Dedifferentiated amniotic fluid mesenchymal stem cell (primary cell): Measurements from ENCODE around the gene BACE1-AS.
"Not testable (repeated sequence)": the region's sequence is repeated elsewhere in the genome, so short reads cannot be mapped to it uniquely, and the experiment has no call there.

Experiments
- DNase-seq: peaks from one replicate; pipeline ENCODE4 v3.0.0-alpha.2; 2016; ENCODE audit errors: extremely low spot score

The BACE1-AS gene

GRCh38 chr11:117319214-117319840 is 28.2 kb downstream of the BACE1-AS start:
- DNase-seq, result no peak

DNA sequence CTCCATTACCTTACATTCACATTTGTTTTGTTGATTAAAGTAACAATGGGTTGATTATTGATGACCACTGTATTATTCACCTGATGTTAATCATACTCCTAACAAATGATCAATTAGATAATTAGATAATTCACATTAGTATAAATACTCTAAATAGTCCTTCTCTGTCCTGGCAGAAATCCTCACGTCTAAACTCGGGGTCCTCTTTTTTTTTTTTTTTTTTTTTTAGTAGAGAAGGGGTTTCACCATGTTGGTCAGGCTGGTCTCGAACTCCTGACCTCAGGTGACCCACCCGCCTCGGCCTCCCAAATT is 36.1 kb downstream of the BACE1-AS start:
- not testable (repeated sequence) for DNase-seq

GRCh38 chr11:117327567-117328374 is 36.6 kb downstream of the BACE1-AS start, which contains the start of gene CEP164:
Gene CEP164, plus strand, starts transcription at chr11:117327854. Its CDS starts 10,733 bp downstream, at chr11:117338587.
- DNase-seq, result peak; percentile 96

DNA sequence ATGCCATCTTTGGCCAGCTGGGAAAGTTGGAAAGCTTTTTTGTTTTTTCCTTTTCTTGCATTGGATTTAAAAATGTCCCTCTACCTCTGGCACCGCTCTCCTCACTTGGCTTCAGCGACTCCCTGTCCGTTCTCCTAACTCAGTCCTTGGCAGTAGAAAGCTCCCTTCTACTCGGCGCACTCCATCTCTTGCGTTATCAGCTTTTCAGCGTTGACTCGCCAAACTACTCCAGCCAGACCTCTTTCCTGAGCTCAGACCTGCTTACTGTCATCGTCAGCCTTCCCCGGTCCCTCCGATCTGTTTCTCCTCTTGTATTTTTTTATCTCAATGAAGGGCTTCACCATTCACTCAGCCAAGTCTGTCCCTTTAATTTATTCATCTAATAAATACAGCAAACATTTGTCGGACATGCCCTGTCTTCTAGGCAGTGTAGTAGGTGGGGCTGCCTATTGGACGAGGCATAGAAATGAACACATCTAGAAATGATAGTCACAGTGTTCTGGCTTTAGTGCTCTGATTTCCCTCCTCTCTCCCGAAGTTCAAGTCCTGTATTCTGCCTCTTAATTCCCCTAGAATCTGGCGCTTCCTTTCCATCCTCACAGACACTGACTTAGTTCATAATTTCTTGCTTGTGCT is 37.3 kb downstream of the BACE1-AS start:
- peak; percentile 58 for DNase-seq

DNA sequence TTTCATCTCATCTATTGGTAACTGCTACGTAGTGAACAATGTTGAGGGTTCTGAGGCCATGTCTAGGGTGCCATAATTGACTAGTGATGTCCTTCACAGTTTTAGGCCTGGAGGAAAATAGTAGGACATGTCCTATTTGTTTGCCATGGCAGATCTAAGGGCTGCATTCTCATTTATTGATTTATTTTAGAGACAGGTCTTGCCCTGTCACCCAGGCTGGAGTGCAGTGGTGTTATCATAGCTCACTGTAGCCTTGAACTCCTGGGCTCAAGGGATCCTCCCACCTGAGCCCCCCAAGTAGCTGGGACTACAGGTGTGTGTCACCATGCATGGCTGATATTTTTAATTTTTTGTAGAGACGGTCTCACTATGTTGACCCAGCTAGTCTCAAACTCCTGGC is 41.7 kb downstream of the BACE1-AS start:
- no peak for DNase-seq

- no peak for DNase-seq
Measured at GRCh38 chr11:117333917-117334316, 42.8 kb downstream of the BACE1-AS start.

DNA sequence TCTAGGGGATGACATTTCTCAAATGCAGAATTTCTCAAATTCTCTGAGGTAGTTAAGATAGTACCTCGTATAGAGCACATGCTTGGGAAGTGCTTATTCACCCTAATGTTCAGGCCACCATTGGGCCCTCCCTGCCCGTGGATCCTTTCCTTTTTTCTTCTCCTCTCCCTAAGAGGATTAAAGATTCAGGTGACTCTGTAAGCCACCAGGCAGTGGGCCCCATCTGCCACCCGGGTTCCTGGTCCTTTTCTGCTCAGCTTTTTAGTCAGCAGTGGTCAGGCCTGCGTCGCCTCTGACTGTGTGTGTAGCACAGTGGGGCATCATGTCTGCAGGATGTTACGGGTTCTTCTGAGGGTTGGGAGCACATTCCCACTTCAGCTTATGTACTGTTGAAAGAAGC is 43.8 kb downstream of the BACE1-AS start:
- no peak for DNase-seq

DNA sequence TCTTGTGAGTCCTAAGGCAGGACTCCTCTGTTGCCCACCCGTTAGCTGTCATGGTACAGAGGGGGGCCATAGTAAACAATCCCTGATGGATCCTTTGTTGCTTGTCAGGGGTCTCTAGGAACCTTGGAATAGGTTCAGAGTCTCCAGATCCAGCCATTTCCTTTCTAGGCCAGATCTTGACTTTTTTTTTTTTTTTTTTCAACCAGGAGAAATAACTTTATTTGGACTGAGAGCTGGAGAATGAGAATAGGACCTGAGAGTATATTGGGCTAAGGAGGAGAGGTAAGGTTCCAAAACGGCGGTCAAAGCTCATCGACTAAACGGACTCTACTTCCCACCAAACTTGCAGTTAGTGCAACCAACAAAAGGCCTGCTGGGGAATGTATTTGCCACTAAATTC is 44.3 kb downstream of the BACE1-AS start:
- no peak for DNase-seq

DNA sequence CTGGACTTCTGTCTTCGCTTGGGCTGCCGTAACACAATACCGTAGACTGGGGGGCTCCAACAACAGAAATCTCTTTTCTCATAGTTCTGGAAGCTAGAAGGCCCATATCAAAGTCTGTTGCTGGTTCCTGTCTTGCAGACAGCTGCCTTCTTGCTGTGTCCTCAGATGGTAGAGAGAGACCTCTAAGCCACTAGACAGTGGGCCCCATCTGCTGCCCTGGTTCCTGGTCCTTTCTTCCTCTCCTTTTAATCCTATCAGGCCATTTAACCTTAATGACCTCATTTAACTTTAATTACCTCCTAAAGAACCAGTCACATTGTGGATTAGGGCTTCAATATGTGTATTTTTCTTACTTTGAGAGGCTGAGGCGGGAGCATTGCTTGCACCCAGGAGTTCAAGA is 45.9 kb downstream of the BACE1-AS start:
- DNase-seq, result no peak
